Measurements from ENCODE around the gene ABHD12.

- TF ChIP-seq CTCF (IDR thresholded peaks at IDR 0.05; ENCODE audit: insufficient read depth, low read length) (no peak), REST (IDR thresholded peaks at IDR 0.05; ENCODE audit: insufficient replicate concordance, low read depth) (no peak), POLR2AphosphoS5 (IDR thresholded peaks at IDR 0.05; ENCODE audit: low read depth) (no peak), SPI1 (IDR thresholded peaks at IDR 0.05; ENCODE audit: borderline replicate concordance, low read depth) (no peak)
Measured at GRCh38 chr20:25299806-25300205, 90.8 kb downstream of the ABHD12 start.
